Breast epithelium (tissue), 3 donors: Measurements from ENCODE around the gene CCDC107.

Experiments
- CTCF ChIP-seq, 3 donors: fragments of 450-650 bp; IDR thresholded peaks; one replicate each; pipeline ENCODE4 v1.5.1; 2016 to 2017; ENCODE audit warnings: antibody characterized with exemption in 3 of 3, mild to moderate bottlenecking in 3 of 3, moderate library complexity in 3 of 3
- POLR2A ChIP-seq: fragments of 450-650 bp; IDR thresholded peaks from one replicate; pipeline ENCODE4 v1.6.1; 2016; ENCODE audit warnings: antibody characterized with exemption, mild to moderate bottlenecking, moderate library complexity
- POLR2AphosphoS5 ChIP-seq, 3 donors: sonication (generic); formaldehyde crosslinking; IDR thresholded peaks; one replicate each; pipeline ENCODE4 v1.6.1; 2017; ENCODE audit warnings: antibody characterized with exemption in 3 of 3

- TF ChIP-seq CTCF (IDR thresholded peaks at IDR 0.05) (no peak), POLR2AphosphoS5 (IDR thresholded peaks at IDR 0.05) (no peak), POLR2A (no peak)
Measured at GRCh38 chr9:35636135-35636876, 21.8 kb upstream of the CCDC107 start.
